H54 (cell line): ENCODE measurements around the gene FCGR1A.
"Not testable (repeated sequence)": the region's sequence is repeated elsewhere in the genome, so short reads cannot be mapped to it uniquely, and the experiment has no call there.

Source experiments
- DNase-seq: peaks from one replicate; pipeline ENCODE4 v3.0.0; 2011; ENCODE audit warnings: low spot score, mixed read lengths; ENCODE audit not compliant: insufficient read length
- FAIRE-seq: peaks from 3 replicates; lab custom pipeline; 2011; peaks lifted over from hg19 to GRCh38; lab: Jason Lieb, UNC
- POLR2A ChIP-seq: IDR thresholded peaks from 2 replicates; pipeline ENCODE4 v1.6.1; 2011; ENCODE audit warnings: low read depth, mild to moderate bottlenecking, low read length

The FCGR1A gene

DNA sequence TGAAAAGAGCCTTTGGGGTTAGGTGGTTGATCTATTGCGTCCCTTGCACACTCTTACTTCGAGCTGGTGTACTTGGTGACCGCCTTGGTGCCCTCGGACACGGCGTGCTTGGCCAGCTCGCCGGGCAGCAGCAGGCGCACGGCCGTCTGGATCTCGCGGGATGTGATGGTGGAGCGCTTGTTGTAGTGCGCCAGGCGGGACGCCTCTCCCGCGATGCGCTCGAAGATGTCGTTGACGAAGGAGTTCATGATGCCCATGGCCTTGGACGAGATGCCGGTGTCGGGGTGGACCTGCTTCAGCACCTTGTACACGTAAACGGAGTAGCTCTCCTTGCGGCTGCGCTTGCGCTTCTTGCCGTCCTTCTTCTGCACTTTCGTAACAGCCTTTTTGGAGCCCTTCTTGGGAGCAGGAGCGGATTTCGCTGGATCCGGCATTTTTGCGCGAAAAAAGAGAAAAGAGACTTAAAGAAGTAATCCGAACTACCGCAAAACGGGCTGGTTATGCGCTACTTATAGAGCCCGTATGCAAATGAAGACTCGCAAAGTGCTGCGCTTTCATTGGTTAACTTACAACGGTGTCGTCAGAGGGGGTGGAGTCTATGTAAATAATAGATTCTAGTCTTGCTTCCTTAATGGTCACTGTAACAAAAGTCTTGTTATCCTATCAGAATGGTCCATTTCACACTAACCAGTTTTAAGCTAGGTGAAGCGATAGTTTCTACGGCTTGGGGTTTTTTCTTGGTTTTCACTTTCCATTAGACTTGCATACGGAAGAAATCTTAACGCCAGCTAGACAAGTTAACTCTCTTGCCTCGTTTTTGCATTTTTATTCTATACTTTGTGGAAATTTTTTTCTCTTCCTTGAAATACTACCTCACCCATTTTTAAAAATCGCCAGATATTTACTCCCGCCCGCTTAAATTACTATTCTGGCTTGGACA lies 29.7 kb downstream of the FCGR1A start:
- FAIRE-seq = peak; percentile 74
- TF ChIP-seq POLR2A = peak; percentile 66
- peak; percentile 2 for DNase-seq

DNA sequence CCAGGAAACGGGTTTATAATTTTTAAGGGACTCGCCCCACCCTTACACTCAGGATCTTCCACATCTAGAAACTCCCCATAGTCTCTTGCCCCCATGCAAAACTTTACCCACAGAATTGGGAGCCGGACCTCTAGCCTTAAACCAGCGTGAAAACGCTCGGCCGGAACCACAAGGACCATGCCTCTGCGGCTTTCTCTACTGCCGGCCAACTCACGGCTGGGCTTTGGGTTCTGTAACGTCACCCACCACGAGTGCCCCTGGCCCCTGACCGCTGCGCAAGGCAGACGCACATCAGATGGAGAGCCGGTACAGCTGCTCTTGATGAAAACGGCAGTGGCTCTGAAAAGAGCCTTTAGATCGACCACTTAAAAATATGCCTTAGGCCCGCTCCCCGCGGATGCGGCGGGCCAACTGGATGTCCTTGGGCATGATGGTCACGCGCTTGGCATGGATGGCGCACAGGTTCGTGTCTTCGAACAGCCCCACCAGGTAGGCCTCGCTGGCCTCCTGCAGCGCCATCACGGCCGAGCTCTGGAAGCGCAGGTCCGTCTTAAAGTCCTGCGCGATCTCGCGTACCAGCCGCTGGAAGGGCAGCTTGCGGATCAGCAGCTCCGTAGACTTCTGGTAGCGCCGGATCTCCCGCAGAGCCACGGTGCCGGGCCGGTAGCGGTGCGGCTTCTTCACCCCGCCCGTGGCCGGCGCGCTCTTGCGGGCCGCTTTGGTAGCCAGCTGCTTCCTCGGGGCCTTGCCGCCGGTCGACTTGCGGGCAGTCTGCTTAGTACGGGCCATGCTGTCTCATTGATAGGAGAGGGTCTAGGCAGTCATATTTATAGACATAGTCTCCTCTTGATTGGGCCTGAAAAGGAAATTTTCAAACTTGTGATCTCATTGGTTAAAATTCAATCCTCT lies 30.7 kb downstream of the FCGR1A start:
- not testable (repeated sequence) for DNase-seq

DNA sequence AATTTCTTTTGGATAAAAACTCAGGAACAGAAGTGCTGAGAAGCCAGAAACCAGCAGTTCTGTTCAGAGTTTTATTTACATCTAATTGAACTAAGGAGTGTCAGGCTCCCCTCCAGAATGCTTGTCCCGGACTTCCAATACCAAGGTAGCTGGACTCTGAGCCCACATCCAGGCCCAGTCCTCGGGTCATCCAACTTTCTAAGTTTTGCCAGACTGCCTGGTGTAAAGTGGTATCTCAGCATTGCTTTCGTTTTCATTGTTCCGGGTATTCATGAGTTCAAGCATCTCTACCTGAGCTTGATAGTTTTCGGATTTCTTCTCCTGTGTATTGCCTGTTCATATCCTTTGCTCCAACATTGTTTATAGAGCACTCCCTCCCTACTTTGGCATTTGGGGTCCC lies 37.9 kb downstream of the FCGR1A start:
- not testable (repeated sequence) for FAIRE-seq, DNase-seq

More for the DNA sequence above, 30.7 kb downstream of the FCGR1A start:
- peak; percentile 76 for TF ChIP-seq POLR2A
- FAIRE-seq = not testable (repeated sequence)

- DNase-seq, FAIRE-seq: not testable (repeated sequence)
These were observed 44.1 kb downstream of the FCGR1A start for GRCh38 chr1:149826555-149826954.

- DNase-seq, FAIRE-seq: not testable (repeated sequence)
These were observed 49.3 kb downstream of the FCGR1A start for GRCh38 chr1:149831764-149832315.

DNA sequence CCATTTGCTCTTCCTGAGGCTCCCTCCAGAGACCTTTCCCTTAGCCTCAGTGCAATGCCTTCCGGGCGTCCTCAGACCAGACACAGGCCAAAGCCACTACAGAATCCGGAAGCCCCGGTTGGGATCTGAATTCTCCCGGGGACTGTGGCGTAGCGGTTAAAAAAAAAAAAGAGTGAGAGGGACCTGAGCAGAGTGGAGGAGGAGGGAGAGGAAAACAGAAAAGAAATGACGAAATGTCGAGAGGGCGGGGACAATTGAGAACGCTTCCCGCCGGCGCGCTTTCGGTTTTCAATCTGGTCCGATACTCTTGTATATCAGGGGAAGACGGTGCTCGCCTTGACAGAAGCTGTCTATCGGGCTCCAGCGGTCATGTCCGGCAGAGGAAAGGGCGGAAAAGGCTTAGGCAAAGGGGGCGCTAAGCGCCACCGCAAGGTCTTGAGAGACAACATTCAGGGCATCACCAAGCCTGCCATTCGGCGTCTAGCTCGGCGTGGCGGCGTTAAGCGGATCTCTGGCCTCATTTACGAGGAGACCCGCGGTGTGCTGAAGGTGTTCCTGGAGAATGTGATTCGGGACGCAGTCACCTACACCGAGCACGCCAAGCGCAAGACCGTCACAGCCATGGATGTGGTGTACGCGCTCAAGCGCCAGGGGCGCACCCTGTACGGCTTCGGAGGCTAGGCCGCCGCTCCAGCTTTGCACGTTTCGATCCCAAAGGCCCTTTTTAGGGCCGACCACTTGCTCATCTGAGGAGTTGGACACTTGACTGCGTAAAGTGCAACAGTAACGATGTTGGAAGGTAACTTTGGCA lies 50.0 kb downstream of the FCGR1A start:
- not testable (repeated sequence) for DNase-seq, FAIRE-seq

- not testable (repeated sequence) for FAIRE-seq, DNase-seq
These were observed 50.6 kb downstream of the FCGR1A start for GRCh38 chr1:149833144-149833543.

DNA sequence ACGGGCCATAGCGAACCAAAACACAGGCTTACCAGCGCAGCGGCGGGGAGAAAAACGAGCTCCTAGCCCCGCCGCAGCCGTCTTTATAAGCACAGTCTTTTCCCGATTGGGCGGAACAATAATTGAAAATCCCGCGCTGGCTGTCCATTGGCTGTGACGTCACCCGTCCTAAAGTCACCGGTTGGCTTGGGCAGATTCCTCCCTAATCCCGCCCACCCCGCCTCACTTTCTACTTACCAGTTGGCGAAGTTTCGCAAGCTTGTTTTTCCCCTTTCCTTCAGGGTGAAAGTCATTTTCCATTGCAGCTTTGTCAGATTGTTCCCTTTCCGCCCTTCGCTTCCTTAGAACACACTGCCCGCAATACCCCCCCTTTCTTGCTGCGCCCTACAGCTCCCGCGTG lies 58.7 kb downstream of the FCGR1A start:
- FAIRE-seq, DNase-seq: not testable (repeated sequence)
